PC-9 (cell line): ENCODE results near the gene ACP1.

Source experiments
- CTCF ChIP-seq: fragments of 200-600 bp; sonication (generic); conservative IDR thresholded peaks from 2 replicates; pipeline ENCODE4 v1.6.1; 2017; ENCODE audit warnings: mixed run types, antibody characterized with exemption, mild to moderate bottlenecking, moderate library complexity
- EZH2 ChIP-seq: fragments of 200-600 bp; sonication (generic); IDR thresholded peaks from 2 replicates; pipeline ENCODE4 v1.8.0; 2017; ENCODE audit warnings: antibody characterized with exemption, low read depth

- TF ChIP-seq CTCF (no peak), EZH2 (no peak)
Measured at GRCh38 chr2:236993-237539, 27.7 kb upstream of the ACP1 start.
